Neural cell (in vitro differentiated cells): ENCODE measurements around the gene MOSMO.

Source experiments
- CTCF ChIP-seq: fragments of 450-650 bp; IDR thresholded peaks from 2 replicates; pipeline ENCODE4 v1.5.1; 2014; ENCODE audit warnings: antibody characterized with exemption, mild to moderate bottlenecking, moderate library complexity; ENCODE audit not compliant: poor library complexity, severe bottlenecking
- EP300 ChIP-seq: fragments of 450-650 bp; conservative IDR thresholded peaks from 2 replicates; pipeline ENCODE4 v1.6.1; 2014; ENCODE audit warnings: antibody characterized with exemption, mild to moderate bottlenecking, moderate library complexity; ENCODE audit not compliant: poor library complexity, severe bottlenecking
- EZH2 ChIP-seq: fragments of 200-600, 300-800 bp; shearing (Covaris generic), sonication (generic); IDR thresholded peaks from 2 replicates; pipeline ENCODE4 v1.6.1; 2014; ENCODE audit warnings: antibody characterized with exemption, low read length, borderline replicate concordance, mild to moderate bottlenecking; ENCODE audit not compliant: insufficient read depth, poor library complexity, severe bottlenecking
- MXI1 ChIP-seq: fragments of 450-650 bp; conservative IDR thresholded peaks from 2 replicates; pipeline ENCODE4 v1.6.1; 2014; ENCODE audit warnings: antibody characterized with exemption, mild to moderate bottlenecking; ENCODE audit not compliant: poor library complexity, severe bottlenecking
- POLR2AphosphoS5 ChIP-seq: IDR thresholded peaks from 2 replicates; pipeline ENCODE4 v1.6.1; 2012
- REST ChIP-seq: IDR thresholded peaks from 2 replicates; pipeline ENCODE4 v1.6.1; 2012; ENCODE audit warnings: borderline replicate concordance

GRCh38 chr16:22031483-22032083 is 23.7 kb downstream of the MOSMO start:
- no peak for TF ChIP-seq CTCF
- TF ChIP-seq REST, result no peak
- TF ChIP-seq EZH2, result no peak
- no peak for TF ChIP-seq POLR2AphosphoS5
- no peak for TF ChIP-seq EP300
- TF ChIP-seq MXI1, result no peak
